Mucosa of descending colon (tissue), 3 donors: Measurements from ENCODE around the gene ZNF485. TPM values are rescaled to one million over a fixed set of nuclear protein-coding genes. Genes with fewer than 3 reads are reported as not detected.
A peak's percentile ranks its signal among the peaks of the same experiment; 100 is the strongest.

Experiments
- ATAC-seq: fragments of 200-7000 bp; cut with Tn5 transposase; one replicate; pipeline ENCODE4 v1.9.1; 2020; ENCODE audit warnings: mild to moderate bottlenecking, moderate library complexity
- DNase-seq, 3 donors: peaks; one replicate each; pipeline ENCODE4 v3.0.0-alpha.2; 2020
- H3K36me3 ChIP-seq: fragments of 200-600 bp; one replicate; pipeline ENCODE4 v1.8.0; 2021; ENCODE audit warnings: low read depth, mild to moderate bottlenecking
- H3K4me1 ChIP-seq: fragments of 200-600 bp; one replicate; pipeline ENCODE4 v1.8.0; 2021; ENCODE audit warnings: low read depth, mild to moderate bottlenecking
- H3K4me3 ChIP-seq: fragments of 200-600 bp; one replicate; pipeline ENCODE4 v1.8.0; 2021; ENCODE audit warnings: mild to moderate bottlenecking
- H3K9me3 ChIP-seq: fragments of 200-600 bp; one replicate; pipeline ENCODE4 v1.8.0; 2021; ENCODE audit warnings: mild to moderate bottlenecking
- intact Hi-C, 2 donors: fragments of 100-400 bp; cut with DNase I in 1 of 2; cut with micrococcal nuclease in 1 of 2; formaldehyde crosslinking; loops; one replicate each; pipeline versions ENCODE4 v1.11.0 to v1.11.1; 2022; cut with DNase I, micrococcal nuclease
- total RNA-seq, 3 donors: library from RNA; stranded (reverse); fragmentation: NEBNext Ultra II Directional in 2 of 3; extraction: Animal tissue kit (Norgen Biotek cat#: 25700) in 2 of 3; gene quantifications; one replicate each; pipeline versions ENCODE4 v1.2.1 to v1.2.4, GENCODE V29; 2021 to 2023
- TF ChIP-seq, protein P1 (sequence below): fragments of 200-600 bp; IDR thresholded peaks from one replicate; pipeline ENCODE4 v1.8.0; 2022; ENCODE audit warnings: antibody characterized with exemption, mild to moderate bottlenecking
- donor health status: DM: no; HTN: no; CAD: no; lungs with moderate emphysema.
- donor health status: DM: no; HTN: no; CAD: no.
- donor health status: DM: no; HTN: yes; CAD: no.

Gene ZNF485
- total RNA-seq, 3 donors from 2014 or later: 2.4 to 5.8 (median 4.3) TPM

DNA sequence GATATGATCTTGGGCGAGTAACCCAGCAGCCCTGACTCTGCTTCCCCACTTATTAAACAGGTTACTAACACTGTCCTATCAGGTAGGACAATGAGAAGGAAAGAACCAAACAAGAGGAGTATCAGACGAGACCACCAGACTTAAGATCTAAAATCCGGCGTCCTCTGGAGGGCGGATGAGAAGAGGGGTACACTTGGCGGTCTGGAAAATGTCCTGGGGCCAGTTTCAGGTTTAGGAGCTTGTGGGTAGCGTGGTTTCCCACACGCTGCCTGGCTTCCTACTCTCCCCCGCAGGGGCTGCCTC is 41.8 kb downstream of the ZNF485 start:
- Histone ChIP-seq H3K9me3 (peaks cover 42% of the 10 kb centered on the region), H3K4me1 (no peaks in the 10 kb centered on the region), H3K4me3 (peak overlapping the region; percentile 83), H3K36me3 (peaks cover 12% of the 10 kb centered on the region)
- intact Hi-C loops: no loop called here
- ATAC-seq (no peak), DNase-seq (no peak)
- TF ChIP-seq, protein P1, sequence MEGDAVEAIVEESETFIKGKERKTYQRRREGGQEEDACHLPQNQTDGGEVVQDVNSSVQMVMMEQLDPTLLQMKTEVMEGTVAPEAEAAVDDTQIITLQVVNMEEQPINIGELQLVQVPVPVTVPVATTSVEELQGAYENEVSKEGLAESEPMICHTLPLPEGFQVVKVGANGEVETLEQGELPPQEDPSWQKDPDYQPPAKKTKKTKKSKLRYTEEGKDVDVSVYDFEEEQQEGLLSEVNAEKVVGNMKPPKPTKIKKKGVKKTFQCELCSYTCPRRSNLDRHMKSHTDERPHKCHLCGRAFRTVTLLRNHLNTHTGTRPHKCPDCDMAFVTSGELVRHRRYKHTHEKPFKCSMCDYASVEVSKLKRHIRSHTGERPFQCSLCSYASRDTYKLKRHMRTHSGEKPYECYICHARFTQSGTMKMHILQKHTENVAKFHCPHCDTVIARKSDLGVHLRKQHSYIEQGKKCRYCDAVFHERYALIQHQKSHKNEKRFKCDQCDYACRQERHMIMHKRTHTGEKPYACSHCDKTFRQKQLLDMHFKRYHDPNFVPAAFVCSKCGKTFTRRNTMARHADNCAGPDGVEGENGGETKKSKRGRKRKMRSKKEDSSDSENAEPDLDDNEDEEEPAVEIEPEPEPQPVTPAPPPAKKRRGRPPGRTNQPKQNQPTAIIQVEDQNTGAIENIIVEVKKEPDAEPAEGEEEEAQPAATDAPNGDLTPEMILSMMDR: no peak

DNA sequence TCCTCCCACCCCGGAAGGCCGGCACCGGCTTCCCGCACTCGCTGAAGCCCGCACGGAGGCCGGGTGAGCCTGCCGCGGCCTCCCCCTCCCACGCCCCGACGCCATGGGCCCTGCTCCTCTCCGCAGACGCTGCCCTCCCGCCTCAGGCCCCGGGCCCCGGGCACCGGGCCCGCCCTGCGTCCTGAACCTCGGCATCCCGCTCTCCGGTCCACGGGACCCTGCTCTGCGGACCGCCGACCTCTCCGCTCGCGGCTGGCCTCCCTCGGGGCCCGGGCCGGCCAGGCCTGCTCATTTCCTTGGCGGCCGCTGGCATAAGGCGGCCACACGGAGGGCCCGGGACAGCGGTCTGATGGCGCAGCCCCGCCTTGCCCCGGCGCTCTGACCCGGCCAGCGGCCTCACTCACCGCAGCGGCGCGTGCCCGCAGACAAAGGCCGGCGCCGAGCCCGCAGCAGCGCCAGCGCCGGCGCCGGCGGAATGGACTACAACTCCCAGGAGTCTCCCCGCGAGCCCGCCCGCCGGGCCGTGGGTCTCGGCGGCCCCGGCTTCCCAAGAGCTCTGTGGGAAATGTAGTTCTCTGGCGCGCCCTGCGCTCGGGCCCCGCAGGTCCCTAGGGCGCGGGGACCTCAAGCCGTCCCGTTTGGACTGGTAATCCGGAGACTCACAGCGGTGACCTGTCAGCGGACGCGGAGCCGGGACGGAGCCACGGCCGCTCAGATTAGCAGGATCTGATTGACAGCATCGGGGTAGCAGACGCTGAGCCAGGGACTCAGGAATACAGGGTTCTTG is 42.4 kb downstream of the ZNF485 start, which contains the start of gene ZNF32:
ZNF32 (minus strand) TSS at position 484 of the 787 bp plus-strand sequence. CDS start 2,748 bp downstream, outside the sequence.
- peaks cover 12% of the 10 kb centered on the region for H3K36me3 ChIP-seq
- H3K4me3 ChIP-seq: peak within 1 kb of the TSS; percentile 83
- H3K4me1 ChIP-seq: no peaks in the 10 kb centered on the region
- ATAC-seq (peak; percentile 99), DNase-seq (peak; percentile 81 to 89 (median 86))
- TF ChIP-seq, protein P1: no peak
- intact Hi-C loops: no loop called here
- peaks cover 36% of the 10 kb centered on the region for H3K9me3 ChIP-seq

DNA sequence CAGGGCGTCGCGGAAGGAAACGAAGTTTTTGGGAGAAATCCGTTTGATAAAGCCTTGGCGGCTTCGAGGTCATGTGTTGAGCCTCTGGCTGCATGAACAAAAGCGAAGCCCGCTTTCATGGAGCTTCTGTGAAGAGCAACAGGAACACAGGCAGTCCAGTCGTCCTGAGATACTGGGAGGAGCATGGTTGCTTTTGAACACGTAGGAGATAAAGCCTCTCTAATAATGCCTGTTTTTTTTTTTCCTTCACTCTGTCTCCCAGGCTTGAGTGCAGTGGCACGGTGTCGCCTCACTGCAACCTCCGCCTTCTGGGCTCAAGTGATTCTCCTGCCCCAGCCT is 42.9 kb downstream of the ZNF485 start:
- Histone ChIP-seq H3K4me1 (no peaks in the 10 kb centered on the region), H3K4me3 (peak overlapping the region; percentile 83), H3K9me3 (peaks cover 31% of the 10 kb centered on the region), H3K36me3 (peaks cover 9% of the 10 kb centered on the region)
- peak; percentile 18 for ATAC-seq
- TF ChIP-seq, protein P1: no peak
- intact Hi-C loops: no loop called here
- DNase-seq: no peak

DNA sequence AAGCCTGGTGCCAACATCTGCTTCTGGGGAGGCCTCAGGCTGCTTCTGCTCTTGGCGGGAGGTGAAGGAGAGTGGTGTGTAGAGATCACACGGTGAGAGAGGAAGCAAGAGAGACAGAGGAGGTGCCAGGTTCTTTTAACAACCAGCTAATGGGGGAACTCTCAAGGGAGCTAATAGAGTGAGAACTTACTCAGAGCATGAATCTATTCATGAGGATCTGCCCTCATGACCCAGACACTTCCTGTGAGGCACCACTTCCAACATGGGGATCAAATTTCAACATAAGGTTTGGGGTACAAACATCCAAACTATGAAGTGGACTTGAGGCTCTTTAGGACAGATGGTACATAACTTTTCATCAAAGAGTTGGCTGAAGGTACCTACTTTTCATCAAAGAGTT is 47.5 kb downstream of the ZNF485 start:
- DNase-seq (no peak), ATAC-seq (no peak)
- intact Hi-C loops: no loop called here
- TF ChIP-seq, protein P1: no peak
- Histone ChIP-seq H3K36me3 (no peaks in the 10 kb centered on the region), H3K4me3 (no peak overlapping the region), H3K4me1 (no peaks in the 10 kb centered on the region), H3K9me3 (no peaks in the 10 kb centered on the region)

DNA sequence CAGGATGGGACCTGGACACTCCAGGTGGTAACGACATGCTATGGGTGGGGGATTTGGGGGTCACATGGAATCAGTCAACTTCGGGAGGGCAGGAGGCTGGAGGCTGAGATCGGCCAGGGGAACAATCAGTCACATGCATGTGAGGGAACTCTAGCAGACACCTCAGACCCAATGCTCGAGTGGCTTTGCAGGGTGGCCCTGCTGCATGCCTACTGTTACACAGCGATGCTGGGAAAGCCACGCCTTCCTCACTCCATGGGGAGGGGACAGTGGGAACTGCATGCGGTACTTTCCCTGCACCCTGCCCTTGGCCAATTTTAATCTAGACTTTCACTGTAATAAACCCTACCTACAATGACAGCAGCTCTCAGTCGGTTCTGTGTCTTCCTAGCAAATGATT is 49.1 kb downstream of the ZNF485 start:
- TF ChIP-seq, protein P1: no peak
- Histone ChIP-seq H3K9me3 (no peaks in the 10 kb centered on the region), H3K4me3 (no peak overlapping the region), H3K36me3 (no peaks in the 10 kb centered on the region), H3K4me1 (no peaks in the 10 kb centered on the region)
- no peak for DNase-seq
- no peak for ATAC-seq
- intact Hi-C loops: no loop called here
